NCI-H446 (cell line): ENCODE measurements around the gene FBLL1.
"Not testable (repeated sequence)": the region's sequence is repeated elsewhere in the genome, so short reads cannot be mapped to it uniquely, and the experiment has no call there.

ENCODE experiments used
- DNase-seq, 2 experiments: peaks; one replicate each; lab custom pipeline; 2025; lab: John Stamatoyannopoulos, UW

The FBLL1 gene

GRCh38 chr5:168552146-168552545, 23.0 kb downstream of the FBLL1 start:
- DNase-seq = peak; percentile 61 to 88

- no peak for DNase-seq
Observed at GRCh38 chr5:168553377-168554130, 24.4 kb downstream of the FBLL1 start.

GRCh38 chr5:168557389-168557788, 28.3 kb downstream of the FBLL1 start:
- DNase-seq = no peak

- no peak for DNase-seq
Observed at GRCh38 chr5:168562279-168562678, 33.2 kb downstream of the FBLL1 start.

GRCh38 chr5:168563959-168564358, 34.9 kb downstream of the FBLL1 start:
- no peak for DNase-seq

- DNase-seq = no peak
Observed at GRCh38 chr5:168568738-168569137, 39.6 kb downstream of the FBLL1 start.

- DNase-seq = no peak
Observed at GRCh38 chr5:168570490-168571328, 41.6 kb downstream of the FBLL1 start.

GRCh38 chr5:168573663-168574062, 44.6 kb downstream of the FBLL1 start:
- not testable (repeated sequence) for DNase-seq

GRCh38 chr5:168574156-168574555, 45.1 kb downstream of the FBLL1 start:
- not testable (repeated sequence) for DNase-seq

GRCh38 chr5:168575391-168576372, 46.6 kb downstream of the FBLL1 start:
- DNase-seq = peak in 1 of 2 experiments; percentile 26

GRCh38 chr5:168578006-168578405, 48.9 kb downstream of the FBLL1 start:
- no peak for DNase-seq

- peak; percentile 38 to 87 for DNase-seq
Observed at GRCh38 chr5:168578538-168579487, 49.7 kb downstream of the FBLL1 start, which contains the start of gene PANK3. TSS of gene PANK3 (minus strand) at chr5:168579368. CDS start at chr5:168579283, 85 bp downstream.

- DNase-seq = peak; percentile 94 to 96
Observed at GRCh38 chr5:168579488-168580226, 50.6 kb downstream of the FBLL1 start.

GRCh38 chr5:168580227-168580508, 51.1 kb downstream of the FBLL1 start:
- peak in 1 of 2 experiments; percentile 8 for DNase-seq
